HG02938 (cell line): ENCODE results near the gene GPR37.

Source experiments
- ATAC-seq: cut with Tn5 transposase; IDR thresholded peaks from one replicate; pipeline ENCODE4 v1.9.1; 2021; ENCODE audit warnings: mild to moderate bottlenecking, moderate library complexity; ENCODE audit not compliant: unreplicated experiment

The GPR37 gene

GRCh38 chr7:124737760-124738300 lies 27.8 kb downstream of the GPR37 start:
- no peak for ATAC-seq

DNA sequence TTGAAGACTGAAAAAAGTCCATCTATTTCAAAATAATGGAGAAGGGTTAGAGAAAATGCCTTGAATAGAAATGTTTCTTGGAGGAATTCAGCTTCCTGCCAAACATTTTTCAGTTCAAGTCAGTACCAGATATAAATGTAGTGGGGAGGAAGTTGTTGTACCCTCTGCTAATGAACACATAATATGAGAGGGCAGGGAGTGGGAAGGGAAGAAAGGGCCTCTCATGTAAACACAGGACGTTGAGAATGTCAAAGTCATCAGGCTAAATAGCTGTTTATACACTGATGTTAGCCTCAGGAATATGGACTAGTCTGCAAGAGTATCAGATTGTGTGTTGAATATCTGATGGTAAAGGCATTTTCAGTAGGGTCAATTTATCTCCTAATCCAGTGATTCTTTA lies 37.0 kb downstream of the GPR37 start:
- no peak for ATAC-seq

DNA sequence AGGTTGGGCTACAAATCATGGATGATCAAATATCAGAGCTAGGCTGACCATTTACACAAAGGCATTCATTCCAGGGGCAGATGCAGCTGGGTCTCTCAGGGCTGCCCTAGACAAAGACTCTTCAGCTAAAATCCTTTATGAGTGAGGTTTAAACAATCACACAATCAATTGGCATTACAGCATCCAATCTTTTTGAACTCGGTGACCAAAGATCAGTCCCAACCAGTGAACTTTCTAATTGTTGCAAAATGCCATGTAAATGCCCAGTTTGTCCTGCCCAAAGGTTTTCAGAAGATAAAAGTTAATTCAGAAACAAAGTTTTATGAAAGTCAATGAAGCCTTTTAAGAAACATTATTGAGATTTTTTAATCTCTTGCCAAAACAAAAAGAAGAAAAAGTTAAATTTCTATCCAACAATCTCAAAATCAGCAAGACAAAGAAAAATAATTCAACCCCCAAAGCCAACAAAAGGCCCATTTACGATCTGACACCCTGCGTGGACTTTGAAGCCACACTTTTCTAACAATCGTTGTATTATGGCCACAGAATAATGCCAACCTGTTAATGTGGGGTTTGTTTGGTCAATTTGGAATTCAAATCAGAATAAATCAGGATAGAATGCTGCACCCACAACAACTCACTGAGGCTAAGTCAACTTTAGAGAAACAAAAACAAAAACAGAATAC lies 40.9 kb downstream of the GPR37 start:
- ATAC-seq: no peak

GRCh38 chr7:124724079-124724478 lies 41.5 kb downstream of the GPR37 start:
- ATAC-seq: no peak

- ATAC-seq: no peak
Measured at GRCh38 chr7:124723012-124723411, 42.6 kb downstream of the GPR37 start.

- no peak for ATAC-seq
Measured at GRCh38 chr7:124722292-124722691, 43.3 kb downstream of the GPR37 start.

- ATAC-seq: no peak
Measured at GRCh38 chr7:124720195-124720594, 45.4 kb downstream of the GPR37 start.

GRCh38 chr7:124718032-124718766 lies 47.4 kb downstream of the GPR37 start:
- no peak for ATAC-seq

DNA sequence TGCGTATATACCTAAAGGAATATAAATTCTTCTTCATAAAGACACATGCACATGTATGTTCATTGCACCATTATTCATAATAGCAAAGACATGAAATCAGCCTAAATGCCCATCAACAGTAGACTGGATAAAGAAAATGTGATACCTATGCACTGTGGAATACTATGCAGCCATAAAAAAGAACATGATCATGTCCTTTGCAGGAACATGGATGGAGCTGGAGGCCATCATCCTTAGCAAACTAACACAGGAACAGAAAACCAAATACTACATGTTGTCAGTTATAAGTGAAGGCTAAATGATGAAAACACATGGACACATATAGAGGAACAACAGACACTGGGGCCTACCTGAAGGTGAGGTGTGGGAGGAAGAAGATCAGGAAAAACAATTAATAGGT lies 48.7 kb downstream of the GPR37 start:
- no peak for ATAC-seq

DNA sequence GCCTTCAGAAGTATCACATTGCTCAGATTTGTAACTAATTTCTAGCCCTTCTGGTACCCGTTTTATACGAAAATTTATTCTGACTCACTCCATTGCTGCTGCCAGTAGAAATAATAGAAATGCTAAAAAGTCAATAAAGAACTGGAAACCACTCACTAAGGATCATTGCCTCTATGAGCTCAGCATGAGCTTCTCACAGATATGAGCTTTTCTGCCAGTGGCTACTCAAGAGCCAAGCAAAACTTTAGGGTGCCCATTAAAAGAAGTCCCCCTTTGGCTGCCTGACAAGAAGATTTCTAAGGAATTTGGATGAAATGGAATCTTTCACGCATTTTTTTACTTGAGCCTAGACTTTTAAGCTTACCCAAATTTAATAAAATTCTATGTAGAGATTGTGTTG lies 52.5 kb downstream of the GPR37 start:
- ATAC-seq: no peak

DNA sequence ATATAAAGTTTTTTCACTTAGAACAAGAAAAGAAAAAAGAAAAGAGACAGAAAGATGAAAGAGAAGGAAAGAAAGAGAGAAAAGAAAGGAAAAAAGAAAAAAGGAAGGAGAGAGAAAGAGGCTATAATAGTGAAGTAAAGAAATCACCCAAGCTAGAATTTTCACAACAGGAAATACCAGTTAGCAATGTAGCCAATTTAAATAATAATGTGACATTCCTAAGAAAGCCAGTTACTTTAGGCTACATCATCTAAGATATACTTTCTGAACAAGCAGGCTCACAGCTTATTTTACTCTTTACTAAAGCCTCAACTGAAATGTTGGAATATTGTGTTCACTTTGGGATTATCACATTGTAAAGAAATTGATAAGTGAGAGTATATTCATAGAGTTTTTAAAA lies 53.6 kb downstream of the GPR37 start:
- no peak for ATAC-seq

DNA sequence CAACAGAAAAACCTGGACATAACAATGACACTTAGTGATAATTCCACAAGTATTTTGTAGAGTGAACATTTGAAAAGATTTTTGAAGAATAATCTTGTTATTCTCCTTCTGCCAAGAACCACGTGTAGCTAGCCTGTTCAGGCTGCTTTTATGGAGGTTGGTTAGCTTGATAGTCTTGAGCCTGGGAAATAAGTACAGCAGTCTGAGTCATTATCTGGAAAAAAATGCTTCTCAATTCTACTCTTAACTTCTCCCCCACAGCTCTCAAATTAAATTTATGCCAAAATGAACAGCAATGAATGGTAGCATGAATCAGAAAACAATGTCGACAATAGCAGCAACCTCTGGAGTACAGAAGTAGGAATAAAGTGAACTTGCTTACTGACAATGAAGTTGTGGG lies 63.2 kb downstream of the GPR37 start:
- no peak for ATAC-seq

DNA sequence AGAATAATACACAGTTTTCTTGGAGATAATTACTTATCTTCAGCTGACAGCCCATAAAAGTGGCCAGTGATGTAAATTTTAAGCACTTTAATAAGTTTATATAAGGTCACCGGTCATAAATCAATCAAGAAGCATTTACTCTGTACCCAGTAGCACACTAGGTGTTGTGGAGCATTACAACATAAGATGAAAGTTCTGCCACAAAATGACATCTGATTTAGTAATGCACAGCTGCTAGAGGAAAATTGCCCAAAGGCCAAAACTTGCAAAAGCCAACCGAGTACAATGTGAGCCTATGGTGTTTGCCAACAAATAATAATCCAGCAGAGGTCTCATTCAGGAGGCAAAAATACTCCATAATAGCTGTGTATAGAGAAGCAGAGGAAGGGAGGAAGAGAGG lies 63.6 kb downstream of the GPR37 start:
- ATAC-seq: no peak

DNA sequence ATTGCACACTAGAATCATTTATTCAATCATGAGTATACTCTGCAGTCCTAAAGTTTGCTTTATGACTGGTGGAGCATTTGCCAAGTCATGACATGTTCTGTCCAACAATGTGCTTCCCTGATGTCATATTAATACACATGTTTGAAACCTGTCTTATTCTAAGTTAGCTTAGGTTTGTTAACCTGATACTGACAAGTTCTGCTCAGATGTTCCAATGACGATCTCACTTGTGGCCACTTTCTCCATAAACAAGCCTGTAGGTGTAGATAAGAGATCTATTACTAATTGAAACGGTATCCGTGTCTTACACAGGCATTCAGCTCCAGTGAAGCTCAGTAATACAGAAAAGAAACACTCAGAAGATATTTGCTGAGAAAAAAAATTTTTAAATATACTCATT lies 64.9 kb downstream of the GPR37 start:
- no peak for ATAC-seq

GRCh38 chr7:124698964-124699363 lies 66.6 kb downstream of the GPR37 start:
- ATAC-seq: no peak

DNA sequence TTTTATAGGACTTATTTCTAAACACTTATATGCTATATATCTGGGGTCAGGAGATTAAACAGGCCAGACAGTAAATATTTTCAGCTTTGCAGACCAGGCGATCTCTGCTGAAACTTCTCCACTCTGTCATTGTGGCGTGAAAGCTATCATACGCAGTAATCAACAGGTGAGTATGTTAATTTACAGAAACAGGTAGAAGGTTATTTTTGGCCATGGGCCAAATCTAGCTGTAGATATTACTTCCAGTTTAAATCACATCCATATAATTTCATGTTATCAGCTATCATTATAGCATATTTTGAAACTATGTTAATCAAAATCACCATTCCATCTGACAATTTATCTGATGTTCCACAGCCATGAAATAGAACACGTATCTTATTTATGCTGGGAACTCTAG lies 67.8 kb downstream of the GPR37 start:
- no peak for ATAC-seq
